NCI-H345 treated with DMSO at 0.1 percent for 48 hours (cell line): ENCODE results near the gene PARD3B.
A peak's percentile ranks its signal among the peaks of the same experiment; 100 is the strongest.

Experiments
- DNase-seq: peaks from one replicate; lab custom pipeline; 2025; ENCODE audit not compliant: unreplicated experiment; lab: John Stamatoyannopoulos, UW

The PARD3B gene

DNA sequence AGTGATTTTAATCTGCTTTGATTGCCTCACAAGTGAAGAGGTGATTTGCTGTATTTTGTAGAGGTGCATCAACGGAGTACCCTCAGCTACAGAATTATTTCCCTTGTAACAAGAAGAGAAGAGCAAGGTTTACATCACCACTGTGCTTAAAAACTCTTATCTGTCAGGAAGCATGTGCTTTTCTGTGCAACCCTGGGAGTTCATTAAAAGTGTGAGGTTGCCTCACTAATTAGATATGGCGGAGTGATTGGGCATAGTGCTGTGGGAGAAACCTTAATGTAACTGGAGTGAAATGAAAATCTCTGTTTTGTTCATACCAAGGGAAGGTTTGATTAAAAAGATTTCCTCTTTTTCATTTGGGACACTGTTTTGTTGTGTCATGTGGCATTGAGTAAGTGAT is 544.7 kb downstream of the PARD3B start:
- DNase-seq: no peak

DNA sequence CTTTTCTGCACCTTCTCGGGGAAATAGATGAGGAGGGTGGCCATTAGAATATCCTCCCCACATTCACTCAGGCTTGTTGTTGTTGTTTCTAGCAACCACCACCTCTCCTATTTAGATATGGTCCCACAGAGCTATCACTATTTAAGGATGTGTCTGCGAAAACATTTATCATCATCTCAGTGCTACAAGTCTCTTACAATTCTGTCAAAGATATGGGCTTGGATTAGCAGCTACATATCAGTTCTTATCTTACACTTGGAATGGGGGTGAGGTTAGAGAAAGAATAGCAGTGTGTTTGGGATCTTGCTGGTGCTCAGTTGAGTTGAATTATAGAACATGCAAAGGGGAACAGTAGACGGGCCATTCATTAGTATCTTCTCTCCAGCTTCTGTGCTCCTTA is 546.1 kb downstream of the PARD3B start:
- no peak for DNase-seq

DNA sequence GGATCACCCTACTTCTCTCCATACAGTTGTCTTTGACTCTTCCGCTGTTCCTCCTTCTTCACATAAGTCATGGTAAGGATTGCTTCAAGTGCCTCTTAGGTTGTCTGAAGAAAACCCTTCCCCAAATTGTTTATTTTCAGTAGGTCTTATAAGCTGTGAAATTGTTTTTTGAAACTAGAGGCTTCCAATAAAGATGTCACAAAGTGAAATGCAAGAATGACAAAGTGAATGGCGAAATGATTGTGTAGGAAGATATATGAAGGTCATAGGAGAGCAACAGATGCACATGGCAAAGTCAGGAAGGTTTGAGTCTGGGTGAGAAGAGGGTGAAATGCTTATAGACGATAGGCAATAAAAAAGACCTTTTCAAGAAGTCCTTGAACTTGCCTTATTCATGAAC is 548.8 kb downstream of the PARD3B start:
- no peak for DNase-seq

DNA sequence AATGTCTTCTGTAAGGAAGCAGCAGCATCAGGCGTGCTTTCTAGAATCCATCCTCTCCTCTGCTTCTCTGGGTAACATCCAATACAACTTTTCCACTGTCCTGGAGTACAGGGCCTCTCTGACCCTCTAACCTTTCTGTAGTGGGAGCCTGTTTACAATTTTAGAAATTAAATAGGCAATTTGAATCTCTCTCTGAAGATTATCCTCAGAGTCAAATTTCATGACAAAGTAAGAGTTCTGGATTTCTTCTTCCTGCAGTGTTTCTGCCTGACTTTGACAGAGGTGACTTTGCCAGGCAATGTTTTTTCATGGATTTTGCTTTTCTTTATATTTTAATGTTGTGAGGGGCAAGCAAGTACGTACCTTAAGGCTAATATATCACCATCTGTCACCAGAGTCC is 558.4 kb downstream of the PARD3B start:
- DNase-seq: no peak

DNA sequence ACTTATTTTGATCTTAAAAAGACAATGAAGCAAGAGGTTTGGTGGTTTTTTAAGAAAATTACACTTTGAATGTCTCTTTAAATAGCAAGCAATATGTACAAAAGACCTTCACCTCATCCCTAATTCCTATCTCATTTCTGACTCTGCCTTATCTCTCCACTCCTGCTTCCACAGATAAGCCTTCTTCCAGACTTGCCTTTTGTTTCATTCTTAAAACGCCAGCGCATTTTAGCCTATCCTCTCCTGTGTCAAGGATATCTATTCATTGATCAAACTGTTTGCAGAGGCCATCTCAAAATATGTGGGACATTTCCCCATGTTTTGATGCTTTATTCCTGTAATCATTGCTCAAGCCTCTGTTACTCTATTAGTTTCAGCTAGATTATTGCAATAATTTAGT is 562.5 kb downstream of the PARD3B start:
- DNase-seq: no peak

DNA sequence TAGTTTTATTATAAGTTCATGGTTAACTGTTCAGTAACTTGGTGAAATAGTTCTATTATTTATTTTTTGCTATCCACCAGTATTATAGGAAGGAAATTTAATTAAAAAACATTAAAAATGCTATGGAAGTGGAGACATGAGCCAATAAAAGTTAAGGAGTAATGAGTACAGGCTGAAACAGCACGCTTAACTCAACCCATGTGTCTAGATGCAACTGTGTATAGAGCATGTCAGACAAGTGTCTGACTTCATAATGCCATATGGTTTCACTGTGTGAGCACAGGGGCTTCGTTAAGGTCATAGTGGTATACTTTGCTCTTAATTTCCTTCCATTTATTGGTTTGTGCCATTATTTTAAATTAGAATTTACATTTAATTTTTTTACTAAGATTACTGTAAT is 570.2 kb downstream of the PARD3B start:
- no peak for DNase-seq

DNA sequence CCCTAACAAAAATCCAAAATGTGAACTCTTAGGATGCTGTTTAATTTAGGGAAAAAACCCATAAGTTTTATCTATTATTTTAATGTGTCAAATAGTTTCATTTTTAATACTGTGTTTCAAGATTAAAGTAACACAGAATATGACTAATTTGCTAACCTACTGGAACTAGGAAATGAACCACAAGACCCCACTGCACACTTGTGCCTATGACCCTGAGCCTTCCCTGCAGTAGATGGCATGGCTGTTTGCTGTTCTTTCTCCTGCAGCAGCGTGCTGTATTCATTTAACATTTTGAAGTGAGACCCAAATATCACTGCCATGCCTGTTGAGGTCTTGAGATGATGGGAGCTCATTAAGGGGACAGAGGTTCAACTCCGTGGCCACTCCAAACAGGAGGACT is 571.9 kb downstream of the PARD3B start:
- DNase-seq: no peak

DNA sequence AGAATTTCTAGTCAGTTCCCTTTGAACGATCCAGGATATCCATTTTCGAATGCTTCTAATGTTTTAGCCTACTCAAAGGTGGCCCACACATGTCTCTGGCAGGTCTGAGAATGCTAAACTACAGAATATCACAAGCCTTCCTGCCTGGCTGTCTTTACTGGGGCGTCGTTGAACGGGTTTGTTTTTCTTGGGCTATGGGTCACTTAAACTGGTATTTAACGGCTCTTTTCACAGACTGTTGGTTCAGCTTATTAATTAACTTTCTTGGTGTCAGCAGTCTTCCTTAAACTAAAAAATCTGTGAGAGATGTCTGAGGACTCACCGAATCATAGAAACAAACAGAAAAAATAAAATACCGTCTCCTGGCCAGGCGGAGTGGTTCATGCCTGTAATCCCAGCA is 573.9 kb downstream of the PARD3B start:
- DNase-seq: no peak

DNA sequence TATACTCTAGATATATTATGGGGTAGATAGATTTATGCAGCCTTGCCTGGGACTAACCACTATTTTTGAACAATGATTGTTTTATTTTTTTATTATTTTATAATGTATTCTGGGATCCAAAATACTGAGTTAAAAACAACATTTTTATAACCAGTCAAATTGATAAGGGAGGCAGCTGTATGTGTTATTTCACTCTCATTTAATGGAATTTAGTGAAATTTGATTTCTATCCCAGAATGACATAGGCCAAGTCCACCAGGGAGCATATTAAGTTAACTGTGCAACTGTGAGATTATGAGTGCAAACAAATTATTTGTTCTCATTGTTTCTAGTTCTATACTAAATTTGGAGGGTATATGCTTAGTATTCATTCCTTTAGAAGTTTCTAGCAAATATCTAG is 583.5 kb downstream of the PARD3B start:
- no peak for DNase-seq

DNA sequence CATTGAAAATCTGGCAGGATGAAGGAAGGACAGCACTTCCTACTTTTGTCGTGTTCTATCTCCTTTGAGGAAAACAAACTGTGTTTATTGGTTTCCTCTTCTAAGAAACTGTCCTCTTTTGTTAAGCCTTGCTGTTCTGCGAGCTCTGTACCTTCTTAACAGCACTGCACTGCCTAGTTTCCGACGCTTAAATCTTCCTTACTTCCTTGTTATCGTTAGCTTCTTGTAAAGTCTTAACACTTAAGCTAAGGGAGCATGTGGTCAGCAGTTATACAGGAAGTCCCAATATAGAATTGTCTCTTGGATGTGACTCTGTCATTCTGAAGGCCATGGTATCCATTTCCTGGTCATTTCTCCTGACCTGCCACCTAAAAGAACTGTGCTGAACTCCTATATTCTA is 584.3 kb downstream of the PARD3B start:
- DNase-seq: no peak

DNA sequence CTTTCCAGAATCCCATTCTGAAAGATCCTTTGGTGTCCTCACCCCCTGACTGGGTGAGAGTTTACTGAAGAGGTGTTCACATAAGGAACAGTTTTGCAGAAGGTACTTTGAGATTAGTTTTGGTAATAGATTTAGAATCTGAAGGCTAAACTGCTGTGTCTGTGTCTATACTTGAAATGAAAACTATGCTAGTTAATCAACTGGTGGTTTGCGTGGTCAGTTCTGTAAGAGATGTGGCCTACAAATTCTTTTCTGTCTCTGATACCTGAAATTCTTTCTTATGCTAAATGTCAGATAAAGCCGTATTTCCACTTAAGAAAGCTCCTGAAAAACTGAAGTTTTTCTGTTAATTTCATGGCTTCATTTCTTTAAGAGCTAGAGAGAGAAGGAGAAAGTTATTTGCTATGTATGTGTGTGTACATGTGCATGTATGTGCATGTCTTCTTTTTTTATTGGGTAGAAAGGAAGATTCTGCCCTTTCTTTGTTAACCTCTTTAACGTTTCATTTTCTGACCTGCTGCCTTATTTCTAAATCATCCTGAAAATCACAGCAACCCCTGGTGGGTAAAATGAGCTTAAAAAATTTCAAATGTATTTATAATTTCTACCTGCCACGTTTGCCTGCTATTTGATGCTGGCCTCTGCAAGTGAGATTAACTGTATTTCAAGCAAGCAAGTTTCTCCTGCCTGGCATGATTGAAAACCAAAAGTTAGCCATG is 585.0 kb downstream of the PARD3B start:
- DNase-seq: no peak

DNA sequence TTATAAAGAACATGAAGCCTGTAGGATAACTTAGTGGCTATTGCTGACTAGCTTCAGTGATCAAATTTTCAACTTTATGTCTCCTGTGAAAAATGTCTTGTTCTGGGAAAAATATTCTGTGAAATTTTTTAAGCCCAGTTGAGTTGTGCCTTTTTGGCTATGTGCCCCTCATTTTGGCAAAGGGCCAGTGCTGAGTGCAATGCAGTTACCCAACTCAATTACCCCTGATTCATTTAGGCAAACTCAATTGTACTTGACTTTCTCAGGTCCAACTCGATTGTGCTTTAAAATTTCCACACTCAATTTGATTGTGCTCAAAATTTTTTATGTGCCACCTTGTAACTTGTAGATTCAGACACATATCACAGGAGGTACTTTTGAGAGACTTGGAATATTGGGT is 588.3 kb downstream of the PARD3B start:
- peak; percentile 5 for DNase-seq

DNA sequence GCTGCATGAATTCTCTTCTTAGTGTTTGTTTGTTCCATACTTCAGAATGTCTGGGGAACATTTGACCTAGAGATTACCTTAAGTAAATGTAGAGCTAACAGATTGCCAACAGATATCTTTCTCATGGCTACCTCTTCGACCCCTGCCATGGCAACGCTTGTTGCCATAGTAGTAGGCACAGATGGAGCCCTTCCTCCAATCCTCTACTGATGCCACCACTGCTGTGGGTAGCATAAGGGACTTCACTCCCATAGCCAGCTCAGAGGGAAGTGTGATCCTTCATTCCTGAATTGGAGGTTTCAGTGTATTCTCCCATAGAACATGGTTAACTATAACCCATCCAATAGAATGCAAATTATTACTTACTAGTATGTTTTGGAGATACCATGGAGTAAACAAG is 593.5 kb downstream of the PARD3B start:
- DNase-seq: no peak

DNA sequence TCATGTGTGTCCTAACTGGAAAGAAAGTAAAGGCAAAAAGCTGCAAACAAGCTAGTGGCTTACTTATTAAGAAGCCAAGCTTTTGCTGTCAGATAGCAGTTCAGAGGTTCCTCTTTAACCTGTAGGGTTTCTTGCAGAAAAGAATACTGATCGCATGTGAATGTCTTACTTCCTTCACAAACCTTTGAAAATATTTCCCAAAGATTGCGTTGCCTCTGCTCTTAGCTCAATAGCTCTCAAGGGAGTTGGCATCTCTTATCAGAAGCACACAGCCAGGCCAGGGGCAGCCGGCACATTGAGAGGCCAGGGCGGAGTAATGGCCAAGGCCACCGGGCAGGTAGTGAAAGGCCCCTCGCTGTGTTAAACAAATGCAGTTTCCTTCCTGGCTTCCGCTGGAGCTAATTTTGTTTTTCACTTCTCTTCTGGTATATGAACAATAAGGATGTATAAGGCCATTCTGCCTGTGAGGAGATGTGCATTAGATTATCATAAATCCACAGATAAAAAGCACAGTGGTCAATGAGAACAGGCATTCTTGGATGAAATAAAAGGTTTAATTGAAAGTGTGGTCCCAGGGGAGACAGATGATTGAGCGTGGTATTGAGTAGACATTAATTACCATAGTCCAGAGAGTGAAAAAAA is 594.7 kb downstream of the PARD3B start:
- DNase-seq: peak; percentile 0

DNA sequence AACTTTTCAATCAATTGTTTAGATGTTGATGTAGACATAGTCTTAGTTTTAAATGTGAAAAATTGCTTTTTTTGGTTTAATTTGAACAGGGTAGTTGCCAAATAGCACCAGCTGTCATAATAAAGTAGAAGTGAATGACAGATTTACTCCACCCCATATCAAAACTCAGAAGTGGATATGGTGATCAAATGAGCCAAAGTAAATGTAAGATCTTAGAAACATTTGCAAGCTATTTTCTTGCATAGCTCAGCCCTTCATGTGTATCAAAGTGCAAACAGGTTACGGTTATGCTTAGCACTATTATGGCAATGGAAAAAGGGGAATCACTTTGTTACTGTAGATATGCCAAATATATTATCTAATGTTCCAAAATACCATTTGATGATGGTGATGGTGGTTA is 596.1 kb downstream of the PARD3B start:
- no peak for DNase-seq

DNA sequence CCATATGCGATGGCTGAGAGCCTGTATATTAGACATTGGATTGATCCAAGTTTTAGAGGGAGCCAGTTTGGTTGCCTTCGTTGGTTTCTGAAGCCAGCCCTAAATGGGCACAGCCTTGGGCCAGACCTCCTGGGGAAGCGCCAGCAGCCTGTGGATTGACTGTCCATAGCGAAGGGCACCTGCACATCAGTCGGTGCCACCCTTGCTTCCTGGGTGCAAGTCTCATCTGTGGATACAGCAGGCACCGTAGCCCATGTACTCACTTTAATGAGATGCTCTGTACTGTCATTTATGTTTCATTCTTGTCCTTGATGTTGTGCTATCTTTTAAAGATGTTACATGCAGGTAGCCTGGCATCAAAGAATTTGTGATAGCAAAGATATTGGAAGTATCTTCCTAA is 600.6 kb downstream of the PARD3B start:
- DNase-seq: no peak

DNA sequence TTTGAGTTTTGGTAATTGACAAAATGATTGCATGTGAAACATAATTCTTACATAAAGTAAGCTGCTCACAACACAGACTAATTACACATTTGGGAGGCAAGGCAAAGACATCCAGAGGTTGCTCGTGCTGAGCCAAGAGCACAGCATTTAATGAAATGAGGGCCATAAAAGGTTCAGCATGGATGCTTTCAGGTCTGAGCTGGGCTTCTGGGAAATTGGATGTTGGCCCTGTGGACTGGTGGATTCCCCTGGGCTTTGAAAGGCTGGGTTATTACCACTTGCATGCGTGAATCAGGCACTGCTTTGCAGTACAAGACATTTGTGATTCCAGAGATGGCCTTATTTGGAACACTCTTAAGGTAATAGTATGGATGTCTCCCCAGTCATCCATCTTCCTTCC is 603.5 kb downstream of the PARD3B start:
- DNase-seq: no peak

DNA sequence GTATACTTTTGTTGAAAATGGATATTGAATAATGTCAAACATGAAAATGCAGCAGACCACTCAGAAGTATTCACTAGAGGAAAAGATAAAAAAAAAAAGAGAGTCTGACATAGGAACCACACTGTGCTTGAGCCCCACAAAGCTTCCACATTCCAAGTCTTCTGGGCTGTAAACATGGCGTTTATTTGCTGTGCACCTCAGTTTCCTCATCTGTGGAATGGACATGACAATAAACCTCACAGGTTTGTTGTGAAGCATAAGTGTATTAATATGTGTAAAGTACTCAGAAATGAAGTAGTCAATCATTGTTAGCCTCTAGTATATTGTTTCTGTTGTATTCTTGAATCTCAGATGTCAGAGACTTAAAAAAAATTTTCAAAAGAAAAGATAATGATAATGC is 611.2 kb downstream of the PARD3B start:
- no peak for DNase-seq

DNA sequence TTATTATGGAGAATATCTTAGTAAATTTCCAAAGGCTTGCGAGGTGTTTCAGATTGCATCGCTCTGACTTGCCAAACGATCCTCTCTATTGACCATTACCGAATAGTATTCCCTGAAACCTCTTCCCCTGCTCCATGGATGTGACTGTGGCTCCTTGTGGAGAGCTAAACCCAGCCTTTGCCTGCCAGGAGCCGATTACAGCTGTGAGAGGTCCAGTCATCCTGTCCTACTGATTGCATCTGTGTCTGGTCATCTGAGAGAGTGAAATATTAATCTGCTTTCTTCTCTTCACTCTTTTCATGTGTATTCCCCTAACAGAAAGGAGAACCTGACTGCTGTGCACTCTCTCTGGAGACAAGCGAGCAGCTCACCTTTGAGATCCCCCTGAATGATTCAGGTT is 613.1 kb downstream of the PARD3B start:
- DNase-seq: no peak

DNA sequence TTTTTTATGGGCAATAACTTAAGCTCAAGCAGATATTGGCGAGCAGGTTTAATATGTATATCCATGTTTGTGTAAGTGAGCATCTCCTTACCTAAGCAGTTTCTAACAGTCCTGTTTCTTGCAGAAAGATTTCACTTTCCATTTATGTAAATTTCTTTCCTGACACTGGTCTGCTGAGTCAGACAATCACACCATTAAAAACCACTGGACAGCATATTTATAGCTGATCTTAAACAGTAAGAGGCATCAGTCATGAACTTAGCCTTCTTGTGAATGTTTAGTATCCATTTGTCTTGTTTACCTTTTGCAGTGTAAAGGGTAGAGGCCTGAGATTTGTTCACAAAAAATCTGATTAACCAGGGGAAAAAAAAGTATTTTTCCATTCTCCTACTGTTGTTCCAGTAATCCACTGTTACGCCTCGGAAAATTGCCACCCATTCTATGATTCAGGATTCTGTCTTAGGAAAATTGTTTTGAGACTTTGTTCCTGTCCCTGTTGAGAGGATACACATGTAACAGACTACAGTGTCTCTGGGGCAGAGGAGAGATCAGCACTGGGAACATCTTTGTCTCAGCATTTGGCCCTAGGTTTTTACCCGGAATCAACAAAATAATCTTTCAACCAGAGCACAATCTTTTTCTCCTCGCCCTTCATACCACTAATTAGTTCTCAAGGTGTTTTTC is 616.0 kb downstream of the PARD3B start:
- no peak for DNase-seq

DNA sequence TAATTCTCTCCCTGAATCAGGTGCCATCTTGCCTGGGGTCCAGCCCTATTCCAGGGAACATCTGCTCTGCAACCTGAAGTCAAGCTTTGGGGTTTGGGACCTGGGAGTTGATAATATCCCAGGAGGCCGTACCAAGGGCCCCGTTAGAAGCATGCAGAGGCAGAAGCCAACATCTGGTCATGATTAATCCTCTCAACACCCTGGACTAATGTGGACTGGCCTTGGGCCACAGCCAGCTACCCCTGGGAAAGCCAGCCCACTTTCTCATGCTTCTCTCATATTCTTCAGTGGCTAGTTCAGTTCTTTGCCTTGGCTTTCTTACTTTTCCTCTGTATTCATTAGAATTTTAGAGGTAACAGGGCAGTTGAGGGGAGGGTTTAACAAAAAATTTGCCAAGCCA is 621.5 kb downstream of the PARD3B start:
- DNase-seq: no peak

DNA sequence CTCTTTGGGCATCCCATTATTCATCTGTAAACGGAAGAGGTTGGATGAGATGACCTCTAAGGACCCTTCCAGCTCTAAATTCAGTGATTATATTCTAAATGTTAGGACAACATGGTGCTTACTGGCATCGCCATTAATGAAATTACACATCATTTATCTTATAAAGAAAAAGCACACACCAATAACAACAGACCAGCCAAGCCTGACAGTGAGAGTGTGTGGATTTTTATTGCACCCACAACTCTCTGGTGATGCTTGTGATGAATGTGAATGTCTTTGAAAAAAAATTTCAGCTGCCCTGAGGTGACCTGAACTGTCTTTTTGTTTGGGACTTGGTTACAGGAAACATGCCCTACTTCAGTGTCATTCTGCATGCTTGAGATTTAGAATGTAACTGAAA is 623.7 kb downstream of the PARD3B start:
- no peak for DNase-seq

DNA sequence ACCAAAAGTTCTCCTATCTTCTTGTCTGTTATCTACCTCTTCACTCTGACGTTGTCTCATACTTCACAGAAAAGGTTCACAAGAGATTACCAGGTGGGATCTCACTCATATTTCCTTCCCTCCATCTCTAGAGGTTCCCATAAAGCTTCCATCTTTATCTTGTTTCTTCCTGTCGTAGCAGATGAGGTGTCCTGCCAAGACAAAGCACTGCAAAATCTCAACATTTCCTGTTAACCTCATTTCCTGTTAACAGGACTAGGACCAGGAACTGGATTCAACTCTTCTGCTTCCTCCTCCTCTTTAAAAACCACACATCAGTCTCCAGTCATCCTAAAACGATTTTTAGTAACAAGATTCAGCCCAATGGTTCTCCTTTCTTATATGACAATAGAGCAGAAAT is 624.2 kb downstream of the PARD3B start:
- no peak for DNase-seq
